ENCODE measurements around the gene ZNF408.
"Not testable (repeated sequence)": the region's sequence is repeated elsewhere in the genome, so short reads cannot be mapped to it uniquely, and the experiment has no call there.

ZNF408 gene

DNA sequence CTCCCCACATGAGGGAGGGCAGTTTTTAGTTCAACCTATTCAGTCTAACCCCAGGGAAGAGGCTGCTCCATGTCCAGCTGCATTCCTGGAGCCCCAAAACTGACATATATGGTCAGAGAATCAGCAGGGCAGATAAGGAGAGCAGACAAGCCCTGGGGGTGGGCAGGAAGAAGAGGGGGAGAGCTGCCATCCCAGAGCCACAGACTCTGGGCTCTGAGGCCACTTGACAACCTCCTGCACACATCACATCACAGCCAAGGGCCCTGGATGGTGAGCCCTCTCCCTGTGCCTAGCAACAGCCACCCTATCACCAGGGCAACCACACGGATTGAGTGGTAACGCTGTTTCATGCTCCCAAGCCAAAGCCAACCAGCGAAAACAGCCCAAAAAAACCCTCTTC is 3.5 kb upstream of the ZNF408 start:
- DNase-seq (ENCODE audit: low read depth in 2 of 2), result no peak

- DNase-seq (ENCODE audit: low read depth in 2 of 2), result no peak
Observed at GRCh38 chr11:46697723-46698122, 3.1 kb upstream of the ZNF408 start.

GRCh38 chr11:46698597-46698996 is 2.2 kb upstream of the ZNF408 start:
- DNase-seq (ENCODE audit: low read depth in 2 of 2), result no peak

DNA sequence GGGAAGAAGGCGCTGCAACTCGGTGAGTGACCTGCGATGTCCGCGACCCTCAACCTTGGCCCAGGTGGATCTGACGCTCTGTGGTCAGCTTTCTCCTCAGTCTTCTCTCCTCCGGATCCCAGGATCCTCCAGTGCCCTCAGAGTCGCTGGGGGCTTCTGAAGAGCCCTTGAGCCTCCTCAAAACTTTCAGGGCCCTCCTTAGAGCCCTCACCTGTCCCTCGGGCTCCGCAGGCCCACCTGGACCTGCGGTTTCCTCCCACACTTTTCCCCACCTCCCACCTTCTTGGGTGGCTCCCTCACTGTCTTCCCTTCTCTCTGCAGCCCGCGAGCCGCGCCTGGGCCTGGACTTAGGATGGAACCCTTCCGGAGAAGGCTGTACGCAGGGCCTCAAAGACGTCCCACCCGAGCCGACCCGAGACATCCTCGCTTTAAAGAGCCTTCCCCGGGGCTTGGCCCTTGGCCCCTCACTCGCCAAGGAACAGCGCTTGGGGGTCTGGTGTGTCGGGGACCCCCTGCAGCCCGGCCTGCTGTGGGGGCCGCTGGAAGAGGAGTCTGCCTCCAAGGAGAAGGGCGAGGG is 335 bp downstream of the ZNF408 start:
- DNase-seq (ENCODE audit: low read depth in 2 of 2), result no peak

GRCh38 chr11:46705070-46705688 is 4.3 kb downstream of the ZNF408 start:
- DNase-seq (ENCODE audit: low read depth in 2 of 2), result no peak

GRCh38 chr11:46706886-46707285 is 6.1 kb downstream of the ZNF408 start:
- no peak for DNase-seq (ENCODE audit: low read depth in 2 of 2)

DNA sequence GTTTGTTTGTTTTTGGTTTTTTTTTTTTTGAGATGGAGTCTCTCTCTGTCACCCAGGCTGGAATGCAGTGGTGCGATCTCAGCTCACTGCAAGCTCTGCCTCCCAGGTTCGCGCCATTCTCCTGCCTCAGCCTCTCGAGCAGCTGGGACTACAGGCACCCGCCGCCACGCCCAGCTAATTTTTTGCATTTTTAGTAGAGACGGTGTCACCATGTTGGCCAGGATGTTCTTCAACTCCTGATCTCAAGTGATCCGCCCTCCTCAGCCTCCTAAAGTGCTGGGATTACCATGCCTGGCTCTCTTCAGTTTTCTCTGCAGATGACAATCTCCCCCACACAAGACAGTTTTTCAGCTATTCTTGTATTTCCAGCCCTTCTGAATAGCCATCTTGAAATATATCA is 8.5 kb downstream of the ZNF408 start:
- DNase-seq (ENCODE audit: low read depth in 2 of 2), result not testable (repeated sequence)

DNA sequence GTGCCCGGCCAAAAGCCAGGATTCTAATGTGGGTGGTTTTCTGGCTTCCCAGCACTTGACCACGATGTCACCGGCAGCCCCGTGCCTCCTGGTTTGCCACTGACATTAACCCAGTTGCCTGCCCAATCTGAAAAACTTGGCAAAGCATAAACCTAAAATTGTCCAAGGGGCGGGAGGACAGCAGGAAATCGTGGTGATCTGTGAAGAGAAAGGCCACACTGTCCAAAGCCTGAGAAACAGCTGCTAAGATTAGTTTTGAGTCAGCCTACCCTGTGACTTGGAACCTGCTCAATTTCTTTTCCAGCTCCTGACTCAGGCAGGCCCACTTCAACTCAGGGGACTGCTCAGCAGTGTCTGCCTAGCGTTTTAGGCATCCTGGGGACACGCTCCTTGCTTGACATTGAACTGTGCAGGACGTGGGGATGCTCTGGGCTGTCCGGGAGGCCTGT is 10.0 kb downstream of the ZNF408 start:
- peak; percentile 29 to 34 for DNase-seq (ENCODE audit: low read depth in 2 of 2)

DNA sequence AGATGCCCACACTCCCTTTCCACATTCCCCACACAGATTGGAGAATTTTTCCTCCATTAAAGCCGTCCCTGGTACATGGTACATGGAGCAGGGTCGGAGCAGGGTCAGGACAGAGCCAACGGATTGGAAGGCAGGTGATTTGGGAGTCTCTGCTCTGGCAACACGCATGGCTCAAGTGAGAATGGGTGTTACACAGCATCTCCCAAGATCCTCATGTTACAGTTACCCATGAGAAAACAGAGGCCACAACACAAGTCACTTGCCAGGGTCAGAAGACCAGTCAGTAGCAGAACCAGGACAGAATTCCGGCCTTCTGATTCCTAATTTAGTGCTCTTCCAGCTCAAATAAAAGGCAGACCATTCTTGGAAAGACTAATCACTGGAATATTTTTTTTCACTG is 10.5 kb downstream of the ZNF408 start:
- DNase-seq (ENCODE audit: low read depth in 2 of 2), result no peak

DNA sequence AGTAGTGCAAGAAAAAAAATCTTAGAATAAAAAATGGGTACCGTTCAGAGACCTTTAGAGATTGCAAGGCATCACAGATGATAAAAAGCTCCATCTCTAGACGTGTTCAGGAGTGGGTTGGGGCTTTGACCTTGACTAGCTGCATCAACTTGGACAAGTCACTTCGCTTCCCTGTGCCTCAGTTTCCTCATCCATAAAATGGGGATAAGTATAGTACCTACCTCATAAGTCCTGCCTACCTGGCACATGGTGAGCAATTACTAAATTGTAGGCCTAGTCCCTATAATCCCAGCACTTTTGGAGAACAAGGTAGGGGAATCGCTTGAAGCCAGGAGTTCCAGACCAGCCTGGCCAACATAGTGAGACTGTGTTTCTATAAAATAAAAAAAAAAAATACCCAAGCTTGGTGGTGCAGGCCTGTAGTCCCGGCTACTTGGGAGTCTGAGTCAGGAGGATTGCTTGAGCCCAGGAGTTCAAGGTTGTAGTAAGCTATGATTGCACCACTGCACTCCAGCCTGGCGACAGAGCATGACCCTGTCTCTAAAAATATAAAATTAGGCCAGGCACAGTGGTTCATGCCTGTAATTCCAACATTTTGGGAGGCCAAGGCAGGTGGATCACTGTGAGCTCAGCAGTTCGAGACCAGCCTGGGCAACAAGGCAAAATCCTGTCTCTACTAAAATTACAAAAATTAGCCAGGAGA is 12.2 kb downstream of the ZNF408 start:
- no peak for DNase-seq (ENCODE audit: low read depth in 2 of 2)

GRCh38 chr11:46717825-46718154 is 17.0 kb downstream of the ZNF408 start:
- DNase-seq (ENCODE audit: low read depth in 2 of 2), result not testable (repeated sequence)

- no peak for DNase-seq (ENCODE audit: low read depth in 2 of 2)
Observed at GRCh38 chr11:46718155-46719019, 17.6 kb downstream of the ZNF408 start.

DNA sequence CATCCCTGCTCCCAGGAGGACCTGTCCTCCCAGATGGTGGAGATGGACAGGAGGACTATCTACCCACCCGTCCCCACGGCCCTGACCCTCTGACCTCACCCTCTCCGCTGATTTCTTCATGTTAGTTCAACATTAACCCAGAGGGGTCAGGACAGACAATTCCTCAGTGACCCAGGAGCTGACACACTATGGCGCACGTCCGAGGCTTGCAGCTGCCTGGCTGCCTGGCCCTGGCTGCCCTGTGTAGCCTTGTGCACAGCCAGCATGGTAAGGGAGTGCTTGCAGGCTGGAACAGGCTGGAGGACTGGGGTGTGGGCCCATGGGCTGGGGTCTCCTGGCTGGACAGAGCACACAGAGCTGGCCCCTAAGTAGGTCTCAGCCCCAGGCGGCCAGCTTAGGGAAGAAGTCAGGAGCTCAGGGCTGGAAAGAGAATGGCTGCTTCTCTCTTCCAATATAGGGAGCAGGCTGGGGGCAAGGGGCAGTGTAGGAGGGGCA is 18.3 kb downstream of the ZNF408 start, which contains the start of gene F2:
Gene F2, plus strand, starts transcription at position 166 of the 495 bp plus-strand sequence. Its CDS starts 23 bp downstream, at position 189.
- no peak for DNase-seq (ENCODE audit: low read depth in 2 of 2)

DNA sequence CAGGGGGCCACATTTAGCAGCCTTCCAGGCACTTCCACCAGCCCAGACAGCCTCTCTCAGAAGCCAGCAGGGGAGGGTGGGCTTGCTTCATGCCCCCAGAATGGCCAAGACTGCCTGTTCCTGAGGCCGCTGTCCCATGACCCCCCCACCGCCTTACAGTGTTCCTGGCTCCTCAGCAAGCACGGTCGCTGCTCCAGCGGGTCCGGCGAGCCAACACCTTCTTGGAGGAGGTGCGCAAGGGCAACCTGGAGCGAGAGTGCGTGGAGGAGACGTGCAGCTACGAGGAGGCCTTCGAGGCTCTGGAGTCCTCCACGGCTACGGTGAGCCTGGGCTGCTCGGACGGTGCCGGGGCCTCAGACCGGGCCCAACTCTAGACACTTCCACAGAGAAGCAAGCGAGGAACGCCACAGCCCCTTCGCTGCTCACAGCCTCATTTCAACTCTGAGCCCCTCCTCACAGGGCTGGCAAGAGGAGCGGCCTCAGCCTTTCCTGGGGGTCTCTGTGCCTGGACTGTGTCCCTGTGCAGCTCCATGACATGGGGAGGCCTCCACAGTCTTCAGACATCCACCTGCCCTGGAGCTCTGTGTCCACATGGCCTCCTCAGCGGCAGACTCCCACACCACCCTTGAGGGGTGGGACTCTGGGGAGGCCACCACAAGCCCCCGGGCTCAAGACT is 18.9 kb downstream of the ZNF408 start:
- DNase-seq (ENCODE audit: low read depth in 2 of 2), result no peak

DNA sequence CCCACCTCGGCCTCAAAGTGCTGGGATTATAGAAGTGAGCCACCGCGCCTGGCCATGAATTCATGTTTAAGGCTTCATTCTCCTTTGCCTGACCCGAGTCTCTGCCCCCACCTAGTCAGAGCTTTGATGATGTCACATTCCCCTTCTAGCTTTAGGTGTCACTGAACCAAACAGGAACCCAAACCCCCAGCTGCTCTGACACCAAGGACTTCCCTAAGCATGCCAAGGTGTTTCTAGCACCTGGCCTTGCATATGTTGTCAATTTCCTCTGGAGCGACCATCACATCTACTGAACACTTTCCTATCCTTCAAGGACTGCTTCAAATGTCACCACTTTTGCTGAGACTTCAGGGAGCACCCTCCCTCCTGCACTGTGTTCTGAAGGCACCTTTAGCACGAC is 20.5 kb downstream of the ZNF408 start:
- DNase-seq (ENCODE audit: low read depth in 2 of 2), result no peak

GRCh38 chr11:46722566-46723358 is 21.9 kb downstream of the ZNF408 start:
- DNase-seq (ENCODE audit: low read depth in 2 of 2), result no peak

GRCh38 chr11:46723359-46723680 is 22.5 kb downstream of the ZNF408 start:
- DNase-seq (ENCODE audit: low read depth in 2 of 2), result no peak

- no peak for DNase-seq (ENCODE audit: low read depth in 2 of 2)
Observed at GRCh38 chr11:46724088-46724487, 23.3 kb downstream of the ZNF408 start.

DNA sequence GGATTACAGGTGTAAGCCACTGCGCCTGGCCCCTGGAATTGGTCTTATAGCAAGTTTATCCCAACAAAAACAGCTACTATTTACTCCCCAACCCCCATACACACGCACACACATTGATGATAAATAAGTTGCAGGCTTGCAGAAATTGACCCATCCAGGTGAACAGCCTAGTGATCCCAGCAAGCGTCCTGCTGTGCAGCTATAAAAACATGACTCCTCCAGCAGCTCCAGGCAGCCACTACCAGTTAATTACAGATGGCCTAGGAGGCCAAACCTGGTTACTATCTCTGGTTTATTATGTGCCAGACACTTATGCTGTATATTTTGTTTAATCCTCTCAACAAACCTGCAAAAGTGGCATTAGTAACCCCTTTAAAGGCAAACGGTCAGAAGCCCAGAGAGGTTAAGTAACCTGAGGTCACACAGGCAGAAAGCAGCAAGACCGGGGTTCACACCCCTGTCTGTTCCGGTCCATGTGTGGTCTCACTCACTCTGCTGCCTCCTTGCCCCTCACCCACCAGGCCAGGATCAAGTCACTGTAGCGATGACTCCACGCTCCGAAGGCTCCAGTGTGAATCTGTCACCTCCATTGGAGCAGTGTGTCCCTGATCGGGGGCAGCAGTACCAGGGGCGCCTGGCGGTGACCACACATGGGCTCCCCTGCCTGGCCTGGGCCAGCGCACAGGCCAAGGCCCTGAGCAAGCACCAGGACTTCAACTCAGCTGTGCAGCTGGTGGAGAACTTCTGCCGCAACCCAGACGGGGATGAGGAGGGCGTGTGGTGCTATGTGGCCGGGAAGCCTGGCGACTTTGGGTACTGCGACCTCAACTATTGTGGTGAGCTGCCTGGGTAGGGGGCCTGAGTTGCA is 24.7 kb downstream of the ZNF408 start:
- no peak for DNase-seq (ENCODE audit: low read depth in 2 of 2)

Data from fibroblast of skin of left biceps (primary cell).